HG03039 (cell line): ENCODE data around the gene NEIL1.

Source experiments
- ATAC-seq: cut with Tn5 transposase; IDR thresholded peaks from one replicate; pipeline ENCODE4 v1.9.1; 2021; ENCODE audit warnings: mild to moderate bottlenecking, moderate library complexity; ENCODE audit not compliant: unreplicated experiment

NEIL1 gene

GRCh38 chr15:75356006-75356405, 9.2 kb downstream of the NEIL1 start:
- ATAC-seq, result no peak

DNA sequence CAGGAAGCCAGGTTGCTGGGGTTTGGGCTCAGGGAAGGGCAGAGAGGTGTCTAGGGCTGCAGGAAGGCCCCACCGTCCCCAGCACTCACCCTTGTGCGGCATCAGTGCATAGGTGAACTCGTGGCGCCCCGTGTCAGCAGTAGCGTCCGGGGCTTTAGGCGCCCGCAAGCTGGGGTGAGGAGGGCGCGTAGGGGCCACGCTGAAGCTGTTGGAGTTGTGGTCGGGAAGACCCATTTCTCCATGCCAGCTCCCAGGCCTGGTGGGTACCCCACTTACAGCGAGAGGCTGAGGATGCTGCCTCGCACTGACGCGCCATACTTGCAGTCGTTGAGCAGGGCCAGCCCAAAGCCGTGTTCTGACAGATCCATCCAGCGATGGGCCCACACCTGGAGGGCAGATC, 9.7 kb downstream of the NEIL1 start:
- ATAC-seq, result no peak

GRCh38 chr15:75357976-75358673, 11.3 kb downstream of the NEIL1 start:
- ATAC-seq, result no peak

GRCh38 chr15:75358771-75359536, 12.1 kb downstream of the NEIL1 start:
- ATAC-seq, result no peak

DNA sequence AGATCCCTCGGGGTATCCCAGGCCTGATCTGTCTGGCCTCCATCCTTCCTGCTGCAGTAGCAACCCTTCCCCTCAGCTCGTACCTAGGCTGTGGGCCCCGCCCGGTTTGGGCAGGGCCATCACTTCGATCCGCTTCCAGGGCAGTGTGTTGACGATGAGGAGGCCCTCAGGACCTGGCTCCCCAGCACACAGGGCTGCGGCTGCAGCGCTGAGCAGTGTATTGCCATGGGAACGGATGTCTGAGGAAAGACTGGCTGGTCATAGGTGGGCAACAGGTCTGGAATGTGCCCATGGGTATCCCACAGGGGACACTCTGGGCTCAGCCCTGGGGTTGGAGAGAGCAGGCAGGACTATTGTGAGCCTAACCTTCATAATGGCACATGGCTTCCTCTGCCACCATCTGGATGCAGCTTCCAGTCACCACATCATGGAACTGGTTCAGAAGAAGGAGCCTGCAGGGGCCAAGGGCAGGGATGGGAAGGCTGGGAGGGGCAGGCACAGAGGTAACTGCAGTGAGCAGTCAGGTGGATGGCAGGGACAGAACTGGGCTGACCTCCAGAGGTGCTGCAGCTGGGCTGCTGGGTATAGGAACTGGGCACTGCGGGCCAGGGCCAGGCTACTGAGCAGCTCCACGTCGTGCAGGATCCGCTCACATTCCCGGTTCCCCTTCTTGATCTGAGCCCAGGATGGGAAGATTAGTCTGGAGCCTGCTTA, 12.9 kb downstream of the NEIL1 start:
- no peak for ATAC-seq

DNA sequence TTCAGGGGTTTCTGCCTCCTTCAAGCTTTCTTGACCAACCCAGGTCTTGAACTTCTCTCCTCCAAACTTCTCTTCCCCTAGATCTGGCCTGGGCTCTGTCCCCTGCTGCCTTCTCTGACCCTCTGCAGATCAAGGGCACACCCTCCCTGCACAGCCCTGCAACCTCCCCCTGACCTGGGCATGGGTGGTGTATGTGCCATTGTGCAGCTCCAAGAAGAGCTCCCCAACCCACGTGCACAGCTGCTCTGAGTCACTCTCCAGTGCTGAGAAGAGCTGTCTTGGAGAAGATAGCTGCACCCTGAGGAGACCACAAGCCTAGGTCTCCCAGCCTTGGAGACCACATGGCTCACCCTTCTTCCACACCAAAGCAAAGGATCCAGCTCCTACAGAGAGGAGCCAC, 13.6 kb downstream of the NEIL1 start:
- no peak for ATAC-seq

DNA sequence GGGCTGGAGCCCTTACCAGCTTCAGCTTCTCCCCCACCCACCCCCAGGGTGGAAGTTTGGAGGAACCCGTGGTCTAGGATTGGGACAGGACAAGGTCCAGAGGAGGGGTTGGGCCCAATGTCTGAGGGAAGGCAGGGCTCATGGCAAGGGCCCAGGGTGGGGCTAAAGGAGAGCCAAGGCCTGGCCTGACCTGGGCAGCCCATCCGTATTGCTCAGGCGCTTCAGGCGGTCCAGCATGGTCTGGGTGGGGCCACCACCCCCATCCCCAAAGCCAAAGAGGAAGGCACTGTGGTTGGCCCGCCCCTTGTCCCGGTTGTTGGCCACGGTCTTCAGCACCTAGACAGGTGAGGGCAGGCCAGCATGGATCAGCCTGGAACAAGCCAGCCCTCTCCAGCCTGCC, 14.0 kb downstream of the NEIL1 start:
- no peak for ATAC-seq

- ATAC-seq, result no peak
Observed at GRCh38 chr15:75361361-75361988, 14.6 kb downstream of the NEIL1 start.

DNA sequence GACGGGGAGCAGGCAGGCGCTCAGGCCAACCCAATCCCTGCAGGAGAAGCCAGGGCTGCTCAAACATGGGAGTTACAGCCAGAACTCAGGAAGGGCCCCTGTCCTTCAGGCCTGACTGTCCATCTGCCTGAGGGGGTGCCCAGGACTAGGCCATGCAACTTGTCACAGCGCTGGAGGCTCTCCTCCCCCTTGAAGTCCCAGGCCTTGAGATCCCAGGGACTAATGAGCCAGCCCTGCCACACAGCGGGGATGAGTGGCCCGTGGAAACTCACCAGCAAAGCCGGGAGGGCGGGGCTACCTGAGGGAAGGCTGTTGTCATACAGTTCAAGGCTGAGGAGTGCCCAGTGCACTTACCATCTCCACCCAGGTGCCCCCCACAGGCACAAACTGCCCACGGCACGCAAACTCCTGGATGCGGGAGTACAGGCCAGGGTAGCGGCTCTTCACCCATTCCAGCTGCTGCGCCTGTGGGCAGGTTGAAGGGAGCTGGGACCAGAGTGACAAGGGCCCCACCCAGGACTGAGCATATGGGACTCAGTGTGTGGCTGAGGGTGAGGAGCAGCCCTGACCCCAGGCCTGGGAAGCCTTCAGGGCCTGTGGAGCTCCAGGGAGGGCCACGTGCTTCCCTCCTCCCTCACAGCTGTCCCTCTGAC, 15.3 kb downstream of the NEIL1 start:
- ATAC-seq, result no peak

DNA sequence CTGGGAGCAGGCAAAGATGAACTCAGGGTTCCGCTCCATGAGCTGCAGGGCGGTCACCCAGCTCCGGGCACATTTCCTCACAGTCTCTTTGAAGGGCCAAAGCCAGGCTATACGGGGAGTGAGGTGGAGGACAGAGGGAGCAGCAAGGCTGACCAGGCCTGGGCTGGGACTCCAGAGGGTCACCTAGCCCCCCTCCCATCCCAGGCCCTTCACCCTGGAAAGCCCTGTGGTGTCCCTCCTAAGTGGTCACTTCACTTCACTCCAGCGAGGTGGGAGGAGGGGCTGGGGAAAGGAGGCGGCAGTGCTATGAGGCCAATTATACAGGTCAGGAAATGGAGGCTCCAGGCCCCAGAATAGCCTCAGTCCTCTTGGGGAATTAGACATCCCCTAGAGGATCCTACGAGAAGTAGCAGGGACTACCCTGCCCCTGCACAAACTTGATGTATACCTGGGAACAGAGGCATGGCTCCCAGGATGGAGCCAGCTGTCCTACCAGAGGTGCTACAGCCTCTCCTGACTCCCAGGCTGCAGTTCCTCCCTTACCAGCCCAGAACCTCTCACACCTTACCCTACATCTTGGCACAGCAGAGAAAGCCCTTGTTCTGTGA, 15.9 kb downstream of the NEIL1 start:
- no peak for ATAC-seq

- ATAC-seq, result no peak
Observed at GRCh38 chr15:75363786-75364185, 16.9 kb downstream of the NEIL1 start.

GRCh38 chr15:75364881-75365280, 18.0 kb downstream of the NEIL1 start:
- no peak for ATAC-seq

GRCh38 chr15:75366163-75366562, 19.3 kb downstream of the NEIL1 start:
- no peak for ATAC-seq

- no peak for ATAC-seq
Observed at GRCh38 chr15:75367006-75367405, 20.2 kb downstream of the NEIL1 start.

DNA sequence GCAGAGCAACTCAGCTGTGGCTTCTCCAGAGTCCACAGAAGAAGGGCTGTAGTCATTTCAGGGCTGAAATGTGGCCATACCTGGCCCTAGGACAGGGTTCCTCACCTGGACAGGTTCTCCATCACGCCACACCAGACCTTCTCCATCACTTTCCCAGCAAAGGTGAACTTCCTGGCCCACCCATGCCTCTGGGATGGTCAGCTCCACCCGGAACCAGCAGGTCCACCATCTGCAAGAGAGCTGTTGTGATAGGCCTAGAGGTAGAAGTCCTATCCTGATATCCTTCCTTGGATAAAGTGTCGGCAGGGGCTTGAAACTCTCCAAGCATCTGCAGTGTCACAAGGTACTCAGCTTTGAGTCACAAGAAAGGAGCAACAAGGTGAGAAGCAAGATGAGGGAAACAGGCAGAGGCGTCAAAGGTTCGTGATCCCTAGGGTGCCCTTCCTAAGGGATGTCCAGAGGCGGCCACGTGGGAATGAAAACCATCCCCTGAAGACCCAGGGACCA, 20.6 kb downstream of the NEIL1 start:
- ATAC-seq, result no peak

GRCh38 chr15:75367913-75368688, 21.3 kb downstream of the NEIL1 start, which contains the start of gene MAN2C1:
Gene MAN2C1 (minus strand): TSS chr15:75368607. CDS start chr15:75368583, 24 bp downstream.
- ATAC-seq, result peak; percentile 81

DNA sequence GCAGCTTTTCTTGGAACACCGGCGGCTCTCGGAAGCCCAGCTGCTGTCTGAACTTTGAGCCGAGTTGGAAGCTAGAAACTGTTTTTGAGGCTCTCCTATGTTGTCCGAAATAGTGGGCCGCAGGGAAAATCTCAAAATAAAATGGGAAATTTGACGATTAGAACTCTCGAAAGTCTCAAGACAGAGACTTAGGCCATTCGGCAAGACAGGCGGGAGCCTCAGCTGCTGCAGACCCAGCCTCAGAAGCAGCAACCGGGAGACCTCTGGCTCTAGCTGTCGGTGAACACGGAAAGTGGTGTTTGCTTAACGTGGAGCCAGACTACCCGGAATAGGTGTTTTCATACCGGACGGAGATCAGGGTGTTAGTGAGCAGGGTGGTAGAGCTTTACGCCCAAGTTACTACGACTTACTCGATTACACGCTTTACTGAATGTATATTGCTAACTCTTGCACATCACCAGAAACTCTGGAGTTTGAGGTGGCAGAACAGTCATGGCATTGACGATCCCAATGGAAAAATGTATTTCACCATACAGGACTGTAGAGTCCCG, 21.9 kb downstream of the NEIL1 start:
- peak; percentile 3 for ATAC-seq

- ATAC-seq, result no peak
Observed at GRCh38 chr15:75369897-75370581, 23.2 kb downstream of the NEIL1 start.
